NK-92 (cell line): Measurements from ENCODE around the gene PHACTR2.

Experiments used
- DNase-seq: peaks from one replicate; lab custom pipeline; 2025; ENCODE audit not compliant: unreplicated experiment; lab: John Stamatoyannopoulos, UW

Gene PHACTR2

GRCh38 chr6:143741480-143741879, 63.7 kb downstream of the PHACTR2 start:
- DNase-seq: no peak

- DNase-seq: no peak
Measured at GRCh38 chr6:143742070-143742954, 64.5 kb downstream of the PHACTR2 start.

- DNase-seq: no peak
Measured at GRCh38 chr6:143742955-143743255, 65.1 kb downstream of the PHACTR2 start.

- no peak for DNase-seq
Measured at GRCh38 chr6:143743301-143744166, 65.8 kb downstream of the PHACTR2 start.

- no peak for DNase-seq
Measured at GRCh38 chr6:143744551-143745165, 66.9 kb downstream of the PHACTR2 start.

- no peak for DNase-seq
Measured at GRCh38 chr6:143745166-143746133, 67.7 kb downstream of the PHACTR2 start.

GRCh38 chr6:143746202-143747119, 68.7 kb downstream of the PHACTR2 start:
- no peak for DNase-seq

- DNase-seq: no peak
Measured at GRCh38 chr6:143747347-143747842, 69.6 kb downstream of the PHACTR2 start.

GRCh38 chr6:143749891-143750290, 72.1 kb downstream of the PHACTR2 start:
- no peak for DNase-seq

- no peak for DNase-seq
Measured at GRCh38 chr6:143750877-143751276, 73.1 kb downstream of the PHACTR2 start.

GRCh38 chr6:143752459-143752858, 74.7 kb downstream of the PHACTR2 start:
- DNase-seq: no peak

- DNase-seq: no peak
Measured at GRCh38 chr6:143753678-143754077, 75.9 kb downstream of the PHACTR2 start.

- no peak for DNase-seq
Measured at GRCh38 chr6:143754204-143754603, 76.4 kb downstream of the PHACTR2 start.

GRCh38 chr6:143755301-143755744, 77.6 kb downstream of the PHACTR2 start:
- DNase-seq: no peak

GRCh38 chr6:143757346-143757832, 79.6 kb downstream of the PHACTR2 start:
- DNase-seq: no peak

- no peak for DNase-seq
Measured at GRCh38 chr6:143758551-143758950, 80.8 kb downstream of the PHACTR2 start.

GRCh38 chr6:143759666-143760065, 81.9 kb downstream of the PHACTR2 start:
- no peak for DNase-seq

- no peak for DNase-seq
Measured at GRCh38 chr6:143761074-143761473, 83.3 kb downstream of the PHACTR2 start.

- no peak for DNase-seq
Measured at GRCh38 chr6:143762126-143762525, 84.4 kb downstream of the PHACTR2 start.
